Activated T-helper 1 cell treated with anti-CD3 and anti-CD28 coated beads, Interleukin-12 subunit alpha, Interleukin-12 subunit beta, Interleukin-2, Interleukin-4 antibody, amounts not matched to agents 30 ng/mL and 10 ng/mL and 1 ng/mL, durations not matched to agents 14 hours and 24 hours and 36 hours (primary cell): ENCODE measurements around the gene GBF1. TPM values are rescaled to one million over a fixed set of nuclear protein-coding genes. Genes with fewer than 3 reads are reported as not detected.

ENCODE experiments used
- DNase-seq: peaks from one replicate; pipeline ENCODE4 v3.0.0; 2021; ENCODE audit warnings: low spot score
- H3K27ac Mint-ChIP-seq: one replicate; pipeline ENCODE4 v1.8.0; 2021; ENCODE audit warnings: mild to moderate bottlenecking, mixed read lengths
- H3K27me3 Mint-ChIP-seq: one replicate; pipeline ENCODE4 v1.8.0; 2022; ENCODE audit warnings: mild to moderate bottlenecking, moderate library complexity, mixed read lengths; ENCODE audit not compliant: insufficient read depth
- H3K36me3 Mint-ChIP-seq: one replicate; pipeline ENCODE4 v1.8.0; 2021; ENCODE audit warnings: low read depth, mixed read lengths
- H3K4me1 Mint-ChIP-seq: one replicate; pipeline ENCODE4 v1.8.0; 2021; ENCODE audit warnings: low read depth, mixed read lengths
- H3K4me3 Mint-ChIP-seq: one replicate; pipeline ENCODE4 v1.8.0; 2021; ENCODE audit warnings: mild to moderate bottlenecking, moderate library complexity, mixed read lengths
- H3K9me3 Mint-ChIP-seq: one replicate; pipeline ENCODE4 v1.8.0; 2021; ENCODE audit warnings: mixed read lengths
- intact Hi-C: fragments of 100-400 bp; cut with micrococcal nuclease; formaldehyde crosslinking; loops from one replicate; pipeline ENCODE4 v1.15.1; 2024
- total RNA-seq: library from RNA; stranded (reverse); gene quantifications from 2 replicates; pipeline ENCODE4 v1.2.3, GENCODE V29; 2022

GBF1 gene
- total RNA-seq, 1 donor from 2014 or later: 46.7 TPM

DNA sequence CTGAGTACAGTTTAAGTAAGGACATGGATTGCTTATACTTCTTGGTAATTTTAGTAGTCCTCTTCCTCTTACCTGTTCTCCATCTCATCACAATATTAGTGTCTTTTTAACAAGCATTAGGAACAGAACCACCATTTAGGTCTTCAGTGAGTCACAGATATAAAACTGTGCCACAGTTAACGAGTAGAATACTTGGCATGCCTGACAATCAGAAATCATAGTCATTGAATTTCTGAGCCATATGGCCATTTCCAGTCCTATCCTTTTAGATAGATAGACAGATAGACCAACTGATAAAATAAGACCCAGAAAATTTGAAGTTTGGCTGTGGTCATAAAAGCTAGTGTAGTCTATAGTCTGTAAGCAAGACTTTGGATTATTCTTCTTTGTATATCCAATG lies 71.1 kb downstream of the GBF1 start:
- intact Hi-C loops: no loop called here
- Mint-ChIP-seq H3K36me3 (peaks cover 4% of the 10 kb centered on the region), H3K4me3 (no peak overlapping the region), H3K4me1 (peaks cover 15% of the 10 kb centered on the region), H3K27ac (no peak overlapping the region), H3K27me3 (no peaks in the 10 kb centered on the region), H3K9me3 (no peaks in the 10 kb centered on the region)
- no peak for DNase-seq

- no peak overlapping the region for H3K27ac Mint-ChIP-seq
- peaks cover 21% of the 10 kb centered on the region for H3K4me1 Mint-ChIP-seq
- H3K36me3 Mint-ChIP-seq: peaks cover 3% of the 10 kb centered on the region
Measured at GRCh38 chr10:102322914-102323313, 77.6 kb downstream of the GBF1 start.

DNA sequence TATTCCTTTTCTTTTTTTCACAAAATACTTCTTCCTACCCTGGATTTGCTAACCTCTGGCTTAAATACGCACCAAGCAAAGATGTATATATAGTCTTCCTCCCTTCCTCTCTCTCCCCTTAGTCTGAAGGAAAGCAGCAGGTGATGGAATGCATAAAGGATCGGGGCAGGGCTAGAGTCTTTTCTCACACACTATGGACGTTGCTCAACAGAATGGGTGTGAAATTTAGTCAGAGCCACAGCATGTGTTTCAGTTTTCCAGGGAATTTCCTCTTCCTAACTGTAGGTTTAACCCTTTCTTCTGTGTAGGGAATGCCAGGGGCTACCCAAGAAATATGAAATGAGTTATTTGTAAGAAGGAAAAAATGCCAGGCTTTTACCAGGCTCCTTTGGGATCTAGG lies 78.7 kb downstream of the GBF1 start:
- Mint-ChIP-seq H3K9me3 (no peaks in the 10 kb centered on the region), H3K4me1 (peaks cover 21% of the 10 kb centered on the region), H3K36me3 (peaks cover 3% of the 10 kb centered on the region), H3K27ac (no peak overlapping the region), H3K27me3 (no peaks in the 10 kb centered on the region), H3K4me3 (no peak overlapping the region)
- no peak for DNase-seq
- intact Hi-C loops: no loop called here

More at GRCh38 chr10:102322914-102323313, 77.6 kb downstream of the GBF1 start:
- no peaks in the 10 kb centered on the region for H3K27me3 Mint-ChIP-seq
- no peak overlapping the region for H3K4me3 Mint-ChIP-seq
- DNase-seq: peak; percentile 38
- intact Hi-C loops: no loop called here
- H3K9me3 Mint-ChIP-seq: no peaks in the 10 kb centered on the region

GRCh38 chr10:102326031-102326430 lies 80.7 kb downstream of the GBF1 start:
- DNase-seq: no peak
- no peak overlapping the region for H3K4me3 Mint-ChIP-seq
- no peaks in the 10 kb centered on the region for H3K36me3 Mint-ChIP-seq
- H3K27me3 Mint-ChIP-seq: no peaks in the 10 kb centered on the region
- H3K9me3 Mint-ChIP-seq: no peaks in the 10 kb centered on the region
- intact Hi-C loops: no loop called here
- peaks cover 21% of the 10 kb centered on the region for H3K4me1 Mint-ChIP-seq
- no peak overlapping the region for H3K27ac Mint-ChIP-seq

DNA sequence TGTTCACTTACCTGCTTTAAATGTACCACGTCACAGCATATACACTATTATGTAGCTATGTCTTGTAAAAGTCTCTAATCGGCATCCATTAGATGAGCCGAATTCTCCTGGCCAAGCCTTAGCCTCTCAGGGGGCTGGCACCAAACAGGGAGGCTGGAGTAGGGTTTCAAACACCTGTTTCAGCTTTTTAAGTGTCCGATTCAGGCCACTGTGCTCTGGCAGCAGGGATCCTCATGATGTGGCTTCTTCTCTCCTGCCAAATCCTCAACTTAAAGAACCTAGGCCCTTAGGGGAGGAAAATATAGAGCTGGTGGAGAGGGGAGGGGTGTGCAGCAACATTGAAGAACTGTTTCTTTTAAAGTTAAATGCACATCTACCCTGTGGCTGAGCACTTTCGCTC lies 81.7 kb downstream of the GBF1 start:
- intact Hi-C loops: no loop called here
- DNase-seq: no peak
- peaks cover 21% of the 10 kb centered on the region for H3K4me1 Mint-ChIP-seq
- H3K4me3 Mint-ChIP-seq: no peak overlapping the region
- H3K27ac Mint-ChIP-seq: no peak overlapping the region
- no peaks in the 10 kb centered on the region for H3K9me3 Mint-ChIP-seq
- H3K36me3 Mint-ChIP-seq: no peaks in the 10 kb centered on the region
- no peaks in the 10 kb centered on the region for H3K27me3 Mint-ChIP-seq

- H3K36me3 Mint-ChIP-seq: peaks cover 2% of the 10 kb centered on the region
- H3K27ac Mint-ChIP-seq: no peak overlapping the region
Measured at GRCh38 chr10:102327641-102328040, 82.3 kb downstream of the GBF1 start.

DNA sequence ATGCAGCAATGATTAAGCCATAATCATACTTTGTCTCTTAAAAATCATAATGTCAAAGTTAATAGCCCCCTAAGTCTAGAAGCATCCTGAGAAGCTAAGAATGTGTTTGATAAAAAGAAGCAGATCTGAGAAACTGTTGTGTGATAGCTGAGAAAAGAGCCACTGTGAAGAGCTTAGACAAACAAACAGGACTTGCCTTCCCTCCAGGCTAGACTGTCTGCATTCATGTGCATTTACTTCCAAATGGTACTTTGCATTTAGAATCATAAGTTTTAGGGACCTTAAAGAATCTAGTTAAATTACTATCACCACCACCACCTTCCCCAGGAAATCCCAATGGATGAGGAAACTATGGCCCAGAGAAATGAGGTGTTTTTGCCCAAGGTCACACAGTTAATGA lies 87.4 kb downstream of the GBF1 start:
- no peak for DNase-seq
- H3K9me3 Mint-ChIP-seq: no peaks in the 10 kb centered on the region
- intact Hi-C loops: loop anchor here (10.0 kb wide), 1 partner anchor 48 kb away; no protein-coding TSS in a partner anchor
- peaks cover 3% of the 10 kb centered on the region for H3K36me3 Mint-ChIP-seq
- H3K4me1 Mint-ChIP-seq: no peaks in the 10 kb centered on the region
- H3K4me3 Mint-ChIP-seq: no peak overlapping the region
- no peak overlapping the region for H3K27ac Mint-ChIP-seq
- no peaks in the 10 kb centered on the region for H3K27me3 Mint-ChIP-seq

More at GRCh38 chr10:102327641-102328040, 82.3 kb downstream of the GBF1 start:
- DNase-seq: no peak
- Mint-ChIP-seq H3K4me3 (no peak overlapping the region), H3K27me3 (no peaks in the 10 kb centered on the region), H3K4me1 (peaks cover 15% of the 10 kb centered on the region), H3K9me3 (no peaks in the 10 kb centered on the region)
- intact Hi-C loops: no loop called here

- DNase-seq: no peak
- H3K9me3 Mint-ChIP-seq: no peaks in the 10 kb centered on the region
- no peak overlapping the region for H3K27ac Mint-ChIP-seq
- H3K27me3 Mint-ChIP-seq: no peaks in the 10 kb centered on the region
- H3K36me3 Mint-ChIP-seq: peaks cover 3% of the 10 kb centered on the region
- H3K4me3 Mint-ChIP-seq: no peak overlapping the region
- no peaks in the 10 kb centered on the region for H3K4me1 Mint-ChIP-seq
- intact Hi-C loops: loop anchor here (10.0 kb wide), 1 partner anchor 49 kb away; no protein-coding TSS in a partner anchor
Measured at GRCh38 chr10:102334101-102334500, 88.8 kb downstream of the GBF1 start.

DNA sequence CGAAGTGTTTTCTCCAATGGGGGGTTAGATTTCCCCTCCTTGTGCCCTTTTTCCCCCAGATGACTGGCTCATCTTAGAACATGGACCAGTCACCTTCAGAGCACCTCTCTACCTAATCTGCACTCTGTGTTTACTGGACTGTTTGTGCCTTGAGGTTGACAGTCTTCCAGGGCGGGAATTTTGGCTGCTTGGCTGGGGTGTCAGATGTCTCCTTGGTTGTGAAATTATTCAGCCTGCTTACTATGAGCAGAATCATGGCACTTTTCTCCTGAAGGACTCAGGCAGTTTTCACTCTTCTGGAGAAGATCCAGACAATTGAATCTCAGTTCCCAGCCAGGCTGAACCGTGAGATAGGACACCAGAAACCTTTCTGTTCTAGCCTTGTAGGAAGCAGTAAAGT lies 89.9 kb downstream of the GBF1 start:
- DNase-seq: no peak
- H3K4me1 Mint-ChIP-seq: no peaks in the 10 kb centered on the region
- H3K9me3 Mint-ChIP-seq: no peaks in the 10 kb centered on the region
- no peak overlapping the region for H3K27ac Mint-ChIP-seq
- no peak overlapping the region for H3K4me3 Mint-ChIP-seq
- intact Hi-C loops: loop anchor here (10.0 kb wide), 1 partner anchor 50 kb away; no protein-coding TSS in a partner anchor
- H3K36me3 Mint-ChIP-seq: peaks cover 3% of the 10 kb centered on the region
- no peaks in the 10 kb centered on the region for H3K27me3 Mint-ChIP-seq

DNA sequence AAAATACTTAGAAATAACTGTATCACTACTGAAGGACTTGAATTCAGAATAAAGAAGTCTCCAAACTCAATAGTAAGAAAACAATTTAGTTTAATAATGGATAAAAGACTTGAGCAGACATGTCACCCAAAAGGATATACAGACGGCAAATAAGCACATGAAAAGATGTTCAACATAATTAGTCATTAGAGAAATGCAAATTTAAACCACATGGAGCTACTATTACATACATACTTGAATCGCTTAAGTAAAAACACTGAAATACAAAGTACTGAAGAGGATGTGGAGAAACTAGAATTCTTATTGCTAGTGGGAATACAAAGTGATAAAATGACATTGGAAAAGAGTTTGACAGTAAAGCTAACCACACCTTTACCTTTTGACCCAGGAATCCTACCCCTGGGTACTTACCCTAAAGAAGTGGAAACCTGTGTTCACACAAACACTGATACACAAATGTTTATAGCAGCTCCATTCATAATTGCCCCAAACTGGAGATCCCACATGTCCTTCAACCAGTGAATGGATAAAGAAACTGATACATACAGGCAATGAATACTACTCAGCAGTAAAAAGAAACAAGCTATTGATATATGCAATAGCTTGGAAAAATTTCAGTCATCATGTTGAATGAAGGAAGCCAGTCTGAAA lies 95.8 kb downstream of the GBF1 start:
- Mint-ChIP-seq H3K27ac (no peak overlapping the region), H3K36me3 (peaks cover 9% of the 10 kb centered on the region), H3K9me3 (no peaks in the 10 kb centered on the region)

GRCh38 chr10:102342458-102342857 lies 97.1 kb downstream of the GBF1 start:
- Mint-ChIP-seq H3K4me3 (no peak overlapping the region), H3K36me3 (peaks cover 10% of the 10 kb centered on the region), H3K27me3 (no peaks in the 10 kb centered on the region), H3K27ac (no peak overlapping the region), H3K9me3 (no peaks in the 10 kb centered on the region), H3K4me1 (peaks cover 9% of the 10 kb centered on the region)
- no peak for DNase-seq
- intact Hi-C loops: no loop called here

More for the DNA sequence above, 95.8 kb downstream of the GBF1 start:
- no peak for DNase-seq
- H3K4me1 Mint-ChIP-seq: peaks cover 9% of the 10 kb centered on the region
- no peaks in the 10 kb centered on the region for H3K27me3 Mint-ChIP-seq
- H3K4me3 Mint-ChIP-seq: no peak overlapping the region
- intact Hi-C loops: no loop called here

GRCh38 chr10:102342958-102343357 lies 97.6 kb downstream of the GBF1 start:
- no peaks in the 10 kb centered on the region for H3K9me3 Mint-ChIP-seq
- H3K36me3 Mint-ChIP-seq: peaks cover 10% of the 10 kb centered on the region
- no peak for DNase-seq
- H3K4me3 Mint-ChIP-seq: no peak overlapping the region
- H3K4me1 Mint-ChIP-seq: peaks cover 9% of the 10 kb centered on the region
- no peak overlapping the region for H3K27ac Mint-ChIP-seq
- intact Hi-C loops: no loop called here
- no peaks in the 10 kb centered on the region for H3K27me3 Mint-ChIP-seq

- H3K4me1 Mint-ChIP-seq: peaks cover 9% of the 10 kb centered on the region
- no peak for DNase-seq
- peaks cover 10% of the 10 kb centered on the region for H3K36me3 Mint-ChIP-seq
- H3K9me3 Mint-ChIP-seq: no peaks in the 10 kb centered on the region
- H3K4me3 Mint-ChIP-seq: no peak overlapping the region
- no peaks in the 10 kb centered on the region for H3K27me3 Mint-ChIP-seq
- H3K27ac Mint-ChIP-seq: no peak overlapping the region
- intact Hi-C loops: no loop called here
Measured at GRCh38 chr10:102344067-102344466, 98.7 kb downstream of the GBF1 start.
